T-helper 17 cell (primary cell): ENCODE data around the gene TRAK1. TPM values are rescaled to one million over a fixed set of nuclear protein-coding genes. Genes with fewer than 3 reads are reported as not detected.

Experiments
- ATAC-seq: fragments of 150-1000 bp; cut with Tn5 transposase; 2 replicates; pipeline ENCODE4 v1.10.0; 2021; ENCODE audit warnings: mild to moderate bottlenecking, moderate library complexity
- DNase-seq, 3 donors: peaks; one replicate each; pipeline versions ENCODE4 v3.0.0 to v3.0.0-alpha.2; 2020 to 2021
- H3K9me3 ChIP-seq: one replicate; pipeline ENCODE4 v1.7.0; 2013; ENCODE audit warnings: low read length, mild to moderate bottlenecking; ENCODE audit not compliant: control insufficient read depth, poor library complexity, severe bottlenecking
- H3K27ac Mint-ChIP-seq: one replicate; pipeline ENCODE4 v1.8.0; 2022; ENCODE audit warnings: mild to moderate bottlenecking, moderate library complexity, mixed read lengths
- H3K27me3 Mint-ChIP-seq: one replicate; pipeline ENCODE4 v1.8.0; 2022; ENCODE audit warnings: mixed read lengths
- H3K36me3 Mint-ChIP-seq: one replicate; pipeline ENCODE4 v1.8.0; 2022; ENCODE audit warnings: low read depth, mixed read lengths
- H3K4me1 Mint-ChIP-seq: one replicate; pipeline ENCODE4 v1.8.0; 2022; ENCODE audit warnings: mild to moderate bottlenecking, mixed read lengths
- H3K4me3 Mint-ChIP-seq: one replicate; pipeline ENCODE4 v1.8.0; 2022; ENCODE audit warnings: mild to moderate bottlenecking, moderate library complexity, mixed read lengths
- total RNA-seq, 4 donors: library from RNA in 2 of 4; stranded (reverse) in 2 of 4; gene quantifications; one replicate each; pipeline ENCODE4 v1.2.3 and lab custom pipeline; 2022 to 2026

The TRAK1 gene
- total RNA-seq, 2 donors from 2014 or later: 22.6 to 23.8 TPM

GRCh38 chr3:42195879-42196330 is 104.7 kb downstream of the TRAK1 start:
- ATAC-seq: no peak

DNA sequence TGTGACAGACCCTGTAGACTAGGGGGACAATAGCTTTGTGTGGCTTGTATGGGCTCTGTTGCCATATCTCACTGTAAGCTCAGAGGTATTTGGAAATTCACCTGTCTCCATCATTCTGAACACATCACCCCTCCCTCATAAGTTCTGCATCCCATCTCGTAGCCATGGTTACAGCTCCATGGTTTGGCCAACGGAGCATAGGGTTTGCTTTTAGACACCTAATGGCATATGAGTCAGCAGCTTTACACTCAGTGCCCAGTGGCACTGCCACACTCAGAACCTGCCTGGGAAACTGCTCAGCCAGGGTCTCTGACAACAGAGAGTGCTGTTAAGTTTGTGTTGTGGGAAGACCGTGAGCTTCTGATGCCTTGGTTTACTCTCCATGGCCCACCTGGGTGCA is 107.6 kb downstream of the TRAK1 start:
- H3K36me3 Mint-ChIP-seq: peaks cover 13% of the 10 kb centered on the region
- DNase-seq (no peak), ATAC-seq (no peak)
- H3K27ac Mint-ChIP-seq: no peak overlapping the region
- H3K27me3 Mint-ChIP-seq: no peaks in the 10 kb centered on the region
- H3K4me3 Mint-ChIP-seq: no peak overlapping the region
- peaks cover 2% of the 10 kb centered on the region for H3K4me1 Mint-ChIP-seq
- no peaks in the 10 kb centered on the region for H3K9me3 ChIP-seq

More at GRCh38 chr3:42195879-42196330, 104.7 kb downstream of the TRAK1 start:
- DNase-seq: no peak
- Mint-ChIP-seq H3K4me1 (peaks cover 7% of the 10 kb centered on the region), H3K27me3 (no peaks in the 10 kb centered on the region), H3K36me3 (peaks cover 9% of the 10 kb centered on the region), H3K4me3 (no peak overlapping the region), H3K27ac (peak overlapping the region; percentile 29)
- no peaks in the 10 kb centered on the region for H3K9me3 ChIP-seq

DNA sequence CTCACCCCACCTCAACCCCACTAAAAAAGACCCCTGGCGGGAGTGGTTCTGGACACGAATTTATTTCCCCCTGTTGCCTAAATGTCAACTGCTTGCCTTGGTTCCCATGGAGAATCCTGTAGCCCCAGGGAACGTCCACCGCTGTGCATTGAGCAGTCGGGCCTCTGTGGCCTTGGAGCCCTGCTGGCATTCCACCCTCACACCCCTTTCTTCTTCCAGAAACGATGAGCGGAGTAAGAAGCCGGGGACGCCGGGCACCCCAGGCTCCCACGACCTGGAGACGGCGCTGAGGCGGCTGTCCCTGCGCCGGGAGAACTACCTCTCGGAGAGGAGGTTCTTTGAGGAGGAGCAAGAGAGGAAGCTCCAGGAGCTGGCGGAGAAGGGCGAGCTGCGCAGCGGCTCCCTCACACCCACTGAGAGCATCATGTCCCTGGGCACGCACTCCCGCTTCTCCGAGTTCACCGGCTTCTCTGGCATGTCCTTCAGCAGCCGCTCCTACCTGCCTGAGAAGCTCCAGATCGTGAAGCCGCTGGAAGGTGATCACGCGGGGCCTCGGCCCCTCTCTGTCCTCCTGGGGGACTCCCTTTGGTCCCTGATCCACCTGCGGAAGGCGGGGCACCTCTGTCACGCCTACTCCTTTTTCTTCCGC is 111.2 kb downstream of the TRAK1 start:
- H3K36me3 Mint-ChIP-seq: peaks cover 10% of the 10 kb centered on the region

GRCh38 chr3:42204867-42205599 is 113.9 kb downstream of the TRAK1 start:
- H3K4me3 Mint-ChIP-seq: no peak overlapping the region
- H3K27ac Mint-ChIP-seq: no peak overlapping the region
- H3K9me3 ChIP-seq: no peaks in the 10 kb centered on the region
- DNase-seq: no peak
- ATAC-seq: no peak
- peaks cover 11% of the 10 kb centered on the region for H3K36me3 Mint-ChIP-seq
- H3K4me1 Mint-ChIP-seq: peaks cover 2% of the 10 kb centered on the region
- no peaks in the 10 kb centered on the region for H3K27me3 Mint-ChIP-seq

More for the DNA sequence above, 111.2 kb downstream of the TRAK1 start:
- Mint-ChIP-seq H3K4me1 (peaks cover 2% of the 10 kb centered on the region), H3K27me3 (no peaks in the 10 kb centered on the region), H3K4me3 (no peak overlapping the region), H3K27ac (no peak overlapping the region)
- DNase-seq (no peak), ATAC-seq (no peak)
- H3K9me3 ChIP-seq: no peaks in the 10 kb centered on the region

DNA sequence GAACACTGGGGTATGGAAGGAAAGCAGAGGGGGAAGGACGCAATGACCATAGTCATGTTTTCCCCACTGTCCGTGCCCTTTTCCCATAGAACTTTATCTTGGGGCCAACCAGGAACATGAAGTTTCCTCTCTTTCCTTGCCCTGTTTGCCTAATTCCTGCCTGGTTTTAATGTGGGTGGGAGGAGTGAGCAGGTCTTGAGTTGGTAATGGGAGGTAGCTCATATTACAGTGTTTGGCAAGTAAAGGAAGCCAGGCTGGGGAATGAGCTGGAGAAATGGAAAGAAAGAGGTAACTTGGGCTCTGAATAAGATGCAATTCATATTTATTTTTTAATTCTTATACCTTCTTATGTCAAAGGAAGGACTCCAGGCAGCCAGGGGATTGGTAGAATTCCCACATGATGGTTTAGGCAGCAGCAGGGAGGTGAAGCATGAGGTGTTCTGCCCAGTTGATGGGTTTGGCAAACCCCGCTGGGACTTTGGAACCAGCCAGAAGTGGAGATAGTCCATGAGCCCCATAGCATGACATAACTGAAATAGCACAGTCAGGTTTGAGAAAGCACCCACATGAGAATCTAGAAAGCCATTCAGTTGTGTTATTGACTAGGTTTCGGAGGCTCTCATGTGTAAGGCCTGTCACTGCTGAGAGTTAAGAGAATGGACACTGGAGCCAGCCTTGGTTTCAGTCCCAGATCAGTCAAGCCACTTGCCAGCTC is 114.8 kb downstream of the TRAK1 start:
- peaks cover 2% of the 10 kb centered on the region for H3K4me1 Mint-ChIP-seq
- no peak overlapping the region for H3K27ac Mint-ChIP-seq
- no peak overlapping the region for H3K4me3 Mint-ChIP-seq
- H3K9me3 ChIP-seq: no peaks in the 10 kb centered on the region
- DNase-seq (no peak), ATAC-seq (no peak)
- no peaks in the 10 kb centered on the region for H3K27me3 Mint-ChIP-seq
- H3K36me3 Mint-ChIP-seq: peaks cover 8% of the 10 kb centered on the region

- DNase-seq (no peak), ATAC-seq (no peak)
- no peak overlapping the region for H3K4me3 Mint-ChIP-seq
- H3K36me3 Mint-ChIP-seq: peaks cover 6% of the 10 kb centered on the region
- H3K9me3 ChIP-seq: no peaks in the 10 kb centered on the region
- H3K27ac Mint-ChIP-seq: no peak overlapping the region
- H3K4me1 Mint-ChIP-seq: peaks cover 17% of the 10 kb centered on the region
- no peaks in the 10 kb centered on the region for H3K27me3 Mint-ChIP-seq
These were observed 118.8 kb downstream of the TRAK1 start for GRCh38 chr3:42209917-42210316.

DNA sequence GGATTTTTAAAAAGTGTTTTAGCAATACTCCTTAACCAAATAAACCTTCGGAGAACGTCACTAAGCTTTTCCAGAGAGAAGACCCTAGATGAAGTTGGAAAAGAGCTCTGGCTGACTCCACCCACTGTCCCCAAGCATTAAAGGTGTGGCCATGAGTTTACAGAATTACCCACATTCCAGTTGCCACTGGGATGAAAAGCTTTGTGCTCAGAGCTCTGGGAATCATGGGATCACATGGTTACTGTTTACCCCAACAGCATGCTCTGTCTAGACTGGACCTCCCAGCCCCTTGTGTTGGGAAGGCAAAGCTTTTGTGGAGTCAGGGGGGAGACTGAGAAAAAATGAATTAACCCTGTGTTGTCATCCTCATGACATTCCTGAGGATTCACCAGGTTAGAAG is 119.6 kb downstream of the TRAK1 start:
- H3K36me3 Mint-ChIP-seq: peaks cover 6% of the 10 kb centered on the region
- H3K9me3 ChIP-seq: no peaks in the 10 kb centered on the region
- no peak overlapping the region for H3K4me3 Mint-ChIP-seq
- ATAC-seq (no peak), DNase-seq (no peak)
- no peaks in the 10 kb centered on the region for H3K27me3 Mint-ChIP-seq
- no peak overlapping the region for H3K27ac Mint-ChIP-seq
- peaks cover 17% of the 10 kb centered on the region for H3K4me1 Mint-ChIP-seq

DNA sequence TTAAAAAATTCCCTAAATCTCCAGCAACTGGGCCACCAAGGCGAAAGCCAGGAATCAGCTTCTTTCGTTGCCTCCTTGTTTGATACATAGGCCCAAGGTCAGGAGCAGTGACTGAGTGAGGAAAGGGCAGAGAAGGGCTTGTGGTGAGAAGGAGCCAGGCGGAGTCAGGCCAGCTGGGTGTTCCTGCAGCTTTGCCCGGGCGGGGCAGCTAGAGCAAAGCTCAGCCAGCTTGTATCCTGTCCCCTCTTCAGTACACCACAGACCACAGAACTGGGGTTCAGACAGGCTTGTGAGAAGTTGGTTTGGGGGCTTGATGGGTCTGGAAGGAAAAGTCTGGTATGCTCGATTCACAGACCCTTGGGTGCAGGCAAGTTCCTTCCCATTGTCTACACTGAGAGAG is 122.3 kb downstream of the TRAK1 start:
- Mint-ChIP-seq H3K27me3 (no peaks in the 10 kb centered on the region), H3K4me1 (peaks cover 32% of the 10 kb centered on the region), H3K36me3 (peaks cover 8% of the 10 kb centered on the region), H3K27ac (no peak overlapping the region), H3K4me3 (peak overlapping the region; percentile 21)
- no peak for DNase-seq
- no peak for ATAC-seq
- H3K9me3 ChIP-seq: no peaks in the 10 kb centered on the region

DNA sequence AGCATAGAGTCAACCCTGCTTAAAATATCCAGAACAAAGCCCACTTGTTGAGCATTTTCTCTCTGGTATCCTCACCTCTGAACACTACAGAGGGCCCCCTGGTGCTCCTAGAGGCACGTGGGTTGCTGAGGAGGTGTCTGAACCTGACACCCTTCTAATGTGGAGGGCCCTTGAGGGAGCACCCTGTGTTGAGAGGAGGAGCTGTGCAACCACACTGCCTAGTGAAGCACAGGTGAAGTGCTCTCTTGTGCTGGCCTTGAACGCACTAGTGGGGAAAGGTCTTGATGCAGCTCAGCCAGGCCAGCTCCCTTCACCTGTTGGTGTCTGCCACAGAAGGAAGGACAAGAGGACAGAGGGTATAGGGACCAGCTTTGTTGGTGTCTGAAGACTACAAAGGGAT is 122.9 kb downstream of the TRAK1 start:
- Mint-ChIP-seq H3K27me3 (no peaks in the 10 kb centered on the region), H3K4me3 (no peak overlapping the region), H3K27ac (peak overlapping the region; percentile 49), H3K4me1 (peaks cover 32% of the 10 kb centered on the region), H3K36me3 (peaks cover 7% of the 10 kb centered on the region)
- no peaks in the 10 kb centered on the region for H3K9me3 ChIP-seq
- ATAC-seq: no peak
- DNase-seq: no peak

DNA sequence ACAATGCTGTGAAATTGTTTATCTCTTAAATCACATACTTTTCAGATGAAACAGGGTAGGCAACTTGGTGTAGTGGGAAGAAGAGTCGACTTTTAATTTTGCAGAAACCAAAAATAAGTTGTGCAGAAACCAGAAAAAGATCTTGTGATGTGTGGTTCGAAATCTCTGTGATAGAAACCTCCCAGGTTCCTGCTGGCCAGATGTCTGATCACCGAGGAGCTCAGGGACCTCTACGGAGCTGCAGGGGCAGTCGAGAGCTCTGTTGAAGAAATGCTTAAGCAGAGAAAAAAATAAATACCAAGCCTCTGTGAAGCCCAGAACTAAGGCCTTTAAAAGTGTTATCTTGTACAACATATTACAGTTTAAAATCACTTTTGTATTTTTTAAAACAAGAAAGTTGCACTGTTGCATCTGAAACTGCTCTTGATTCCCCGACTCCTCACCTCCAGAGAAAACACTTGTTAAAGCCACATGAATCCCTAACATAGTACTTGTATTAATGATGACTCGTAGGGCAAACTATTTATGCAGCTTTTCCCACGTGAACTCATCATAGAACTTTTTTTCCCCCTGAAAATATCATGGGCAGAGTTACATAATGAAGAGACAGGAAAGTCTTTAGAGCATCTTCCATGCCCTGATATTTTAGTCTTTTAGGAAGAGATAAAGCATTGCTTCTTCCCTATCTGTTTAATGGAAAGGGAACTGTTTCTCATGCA is 123.6 kb downstream of the TRAK1 start:
- DNase-seq: no peak
- Mint-ChIP-seq H3K36me3 (peaks cover 7% of the 10 kb centered on the region), H3K4me3 (no peak overlapping the region), H3K4me1 (peaks cover 32% of the 10 kb centered on the region), H3K27me3 (no peaks in the 10 kb centered on the region), H3K27ac (peak overlapping the region; percentile 49)
- no peaks in the 10 kb centered on the region for H3K9me3 ChIP-seq
- no peak for ATAC-seq

GRCh38 chr3:42216302-42216701 is 125.1 kb downstream of the TRAK1 start:
- Mint-ChIP-seq H3K27me3 (no peaks in the 10 kb centered on the region), H3K4me3 (no peak overlapping the region), H3K4me1 (peaks cover 32% of the 10 kb centered on the region), H3K36me3 (peaks cover 7% of the 10 kb centered on the region), H3K27ac (no peak overlapping the region)
- H3K9me3 ChIP-seq: no peaks in the 10 kb centered on the region
- no peak for DNase-seq
- ATAC-seq: no peak

- Mint-ChIP-seq H3K27ac (no peak overlapping the region), H3K4me3 (no peak overlapping the region), H3K27me3 (no peaks in the 10 kb centered on the region), H3K4me1 (peaks cover 27% of the 10 kb centered on the region), H3K36me3 (peaks cover 5% of the 10 kb centered on the region)
- no peaks in the 10 kb centered on the region for H3K9me3 ChIP-seq
- DNase-seq: no peak
- ATAC-seq: no peak
These were observed 125.8 kb downstream of the TRAK1 start for GRCh38 chr3:42216931-42217333.
